ENCODE data around the gene CNGB1.

- TF ChIP-seq, protein P1, sequence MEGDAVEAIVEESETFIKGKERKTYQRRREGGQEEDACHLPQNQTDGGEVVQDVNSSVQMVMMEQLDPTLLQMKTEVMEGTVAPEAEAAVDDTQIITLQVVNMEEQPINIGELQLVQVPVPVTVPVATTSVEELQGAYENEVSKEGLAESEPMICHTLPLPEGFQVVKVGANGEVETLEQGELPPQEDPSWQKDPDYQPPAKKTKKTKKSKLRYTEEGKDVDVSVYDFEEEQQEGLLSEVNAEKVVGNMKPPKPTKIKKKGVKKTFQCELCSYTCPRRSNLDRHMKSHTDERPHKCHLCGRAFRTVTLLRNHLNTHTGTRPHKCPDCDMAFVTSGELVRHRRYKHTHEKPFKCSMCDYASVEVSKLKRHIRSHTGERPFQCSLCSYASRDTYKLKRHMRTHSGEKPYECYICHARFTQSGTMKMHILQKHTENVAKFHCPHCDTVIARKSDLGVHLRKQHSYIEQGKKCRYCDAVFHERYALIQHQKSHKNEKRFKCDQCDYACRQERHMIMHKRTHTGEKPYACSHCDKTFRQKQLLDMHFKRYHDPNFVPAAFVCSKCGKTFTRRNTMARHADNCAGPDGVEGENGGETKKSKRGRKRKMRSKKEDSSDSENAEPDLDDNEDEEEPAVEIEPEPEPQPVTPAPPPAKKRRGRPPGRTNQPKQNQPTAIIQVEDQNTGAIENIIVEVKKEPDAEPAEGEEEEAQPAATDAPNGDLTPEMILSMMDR (IDR thresholded peaks at IDR 0.05; ENCODE audit: poor library complexity, severe bottlenecking), result no peak
- TF ChIP-seq, protein P2, sequence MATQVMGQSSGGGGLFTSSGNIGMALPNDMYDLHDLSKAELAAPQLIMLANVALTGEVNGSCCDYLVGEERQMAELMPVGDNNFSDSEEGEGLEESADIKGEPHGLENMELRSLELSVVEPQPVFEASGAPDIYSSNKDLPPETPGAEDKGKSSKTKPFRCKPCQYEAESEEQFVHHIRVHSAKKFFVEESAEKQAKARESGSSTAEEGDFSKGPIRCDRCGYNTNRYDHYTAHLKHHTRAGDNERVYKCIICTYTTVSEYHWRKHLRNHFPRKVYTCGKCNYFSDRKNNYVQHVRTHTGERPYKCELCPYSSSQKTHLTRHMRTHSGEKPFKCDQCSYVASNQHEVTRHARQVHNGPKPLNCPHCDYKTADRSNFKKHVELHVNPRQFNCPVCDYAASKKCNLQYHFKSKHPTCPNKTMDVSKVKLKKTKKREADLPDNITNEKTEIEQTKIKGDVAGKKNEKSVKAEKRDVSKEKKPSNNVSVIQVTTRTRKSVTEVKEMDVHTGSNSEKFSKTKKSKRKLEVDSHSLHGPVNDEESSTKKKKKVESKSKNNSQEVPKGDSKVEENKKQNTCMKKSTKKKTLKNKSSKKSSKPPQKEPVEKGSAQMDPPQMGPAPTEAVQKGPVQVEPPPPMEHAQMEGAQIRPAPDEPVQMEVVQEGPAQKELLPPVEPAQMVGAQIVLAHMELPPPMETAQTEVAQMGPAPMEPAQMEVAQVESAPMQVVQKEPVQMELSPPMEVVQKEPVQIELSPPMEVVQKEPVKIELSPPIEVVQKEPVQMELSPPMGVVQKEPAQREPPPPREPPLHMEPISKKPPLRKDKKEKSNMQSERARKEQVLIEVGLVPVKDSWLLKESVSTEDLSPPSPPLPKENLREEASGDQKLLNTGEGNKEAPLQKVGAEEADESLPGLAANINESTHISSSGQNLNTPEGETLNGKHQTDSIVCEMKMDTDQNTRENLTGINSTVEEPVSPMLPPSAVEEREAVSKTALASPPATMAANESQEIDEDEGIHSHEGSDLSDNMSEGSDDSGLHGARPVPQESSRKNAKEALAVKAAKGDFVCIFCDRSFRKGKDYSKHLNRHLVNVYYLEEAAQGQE (IDR thresholded peaks at IDR 0.05; ENCODE audit: borderline replicate concordance), result no peak
- no peak for TF ChIP-seq EP300 (conservative IDR thresholded peaks at IDR 0.05; ENCODE audit: poor library complexity, severe bottlenecking)
- TF ChIP-seq TAF1 (IDR thresholded peaks at IDR 0.05; ENCODE audit: low read depth), result no peak
- TF ChIP-seq SMC3 (conservative IDR thresholded peaks at IDR 0.05; ENCODE audit: poor library complexity), result no peak
- no peak for TF ChIP-seq RAD21 (conservative IDR thresholded peaks at IDR 0.05)
Observed at GRCh38 chr16:57890752-57891111, 80.2 kb downstream of the CNGB1 start.

All from neural cell (in vitro differentiated cells).